Retinal pigment epithelial cell (primary cell): ENCODE measurements around the gene FHOD1.

Experiments used
- DNase-seq: peaks from one replicate; pipeline ENCODE4 v3.0.0-alpha.2; 2010; ENCODE audit warnings: low read depth
- H3K4me3 ChIP-seq: 2 replicates; pipeline ENCODE4 v1.5.1; 2011; ENCODE audit warnings: mild to moderate bottlenecking, low read length, control low read depth, moderate library complexity
- TF ChIP-seq, protein P1 (sequence below): conservative IDR thresholded peaks from 2 replicates; pipeline ENCODE4 v1.5.1; 2011; ENCODE audit warnings: low read depth, low read length, control low read depth, inconsistent platforms

The FHOD1 gene

GRCh38 chr16:67194260-67194659, 53.0 kb downstream of the FHOD1 start:
- no peak overlapping the region for H3K4me3 ChIP-seq
- DNase-seq: no peak
- TF ChIP-seq, protein P1, sequence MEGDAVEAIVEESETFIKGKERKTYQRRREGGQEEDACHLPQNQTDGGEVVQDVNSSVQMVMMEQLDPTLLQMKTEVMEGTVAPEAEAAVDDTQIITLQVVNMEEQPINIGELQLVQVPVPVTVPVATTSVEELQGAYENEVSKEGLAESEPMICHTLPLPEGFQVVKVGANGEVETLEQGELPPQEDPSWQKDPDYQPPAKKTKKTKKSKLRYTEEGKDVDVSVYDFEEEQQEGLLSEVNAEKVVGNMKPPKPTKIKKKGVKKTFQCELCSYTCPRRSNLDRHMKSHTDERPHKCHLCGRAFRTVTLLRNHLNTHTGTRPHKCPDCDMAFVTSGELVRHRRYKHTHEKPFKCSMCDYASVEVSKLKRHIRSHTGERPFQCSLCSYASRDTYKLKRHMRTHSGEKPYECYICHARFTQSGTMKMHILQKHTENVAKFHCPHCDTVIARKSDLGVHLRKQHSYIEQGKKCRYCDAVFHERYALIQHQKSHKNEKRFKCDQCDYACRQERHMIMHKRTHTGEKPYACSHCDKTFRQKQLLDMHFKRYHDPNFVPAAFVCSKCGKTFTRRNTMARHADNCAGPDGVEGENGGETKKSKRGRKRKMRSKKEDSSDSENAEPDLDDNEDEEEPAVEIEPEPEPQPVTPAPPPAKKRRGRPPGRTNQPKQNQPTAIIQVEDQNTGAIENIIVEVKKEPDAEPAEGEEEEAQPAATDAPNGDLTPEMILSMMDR: no peak

GRCh38 chr16:67193536-67193935, 53.7 kb downstream of the FHOD1 start:
- TF ChIP-seq, protein P1: no peak
- H3K4me3 ChIP-seq: peak overlapping the region; percentile 77
- no peak for DNase-seq

- TF ChIP-seq, protein P1: no peak
- H3K4me3 ChIP-seq: peak overlapping the region; percentile 77
- no peak for DNase-seq
Observed at GRCh38 chr16:67192781-67193361, 54.4 kb downstream of the FHOD1 start.

DNA sequence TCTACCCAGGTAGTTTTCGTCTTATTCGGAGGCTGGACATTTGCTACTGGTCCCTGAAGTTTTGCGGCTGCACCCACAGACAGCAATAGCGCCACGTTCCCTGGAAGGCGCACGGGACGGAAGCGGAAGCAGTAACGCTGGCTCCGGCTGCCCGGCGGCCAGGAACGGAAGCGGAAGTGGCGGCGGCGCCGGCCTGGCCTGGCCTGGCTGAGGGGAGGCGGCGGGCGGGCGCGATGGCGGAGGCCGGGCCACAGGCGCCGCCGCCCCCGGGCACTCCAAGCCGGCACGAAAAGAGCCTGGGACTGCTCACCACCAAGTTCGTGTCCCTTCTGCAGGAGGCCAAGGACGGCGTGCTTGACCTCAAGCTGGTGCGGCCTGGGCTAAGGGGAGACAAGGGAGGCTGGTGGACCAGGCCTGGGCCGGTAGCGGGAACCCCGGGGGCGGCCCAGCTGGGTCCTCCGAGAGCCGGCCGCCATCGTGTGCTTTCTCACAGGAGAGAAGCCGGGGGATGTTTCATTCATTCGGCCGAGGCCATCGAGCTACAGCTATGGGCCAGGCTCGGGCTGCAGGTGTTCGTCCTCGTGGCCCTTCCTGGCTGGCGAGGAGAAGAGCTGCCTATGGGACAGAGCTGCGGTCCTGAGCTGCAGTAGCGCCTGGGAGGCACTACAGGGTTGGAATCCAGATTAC, 55.1 kb downstream of the FHOD1 start, which contains the start of gene E2F4:
E2F4 (plus strand) TSS at position 161 of the 687 bp plus-strand sequence; CDS start at position 234, 73 bp downstream.
- DNase-seq: peak; percentile 70
- H3K4me3 ChIP-seq: peak within 1 kb of the TSS; percentile 77
- TF ChIP-seq, protein P1: no peak

GRCh38 chr16:67191411-67191994, 55.8 kb downstream of the FHOD1 start:
- H3K4me3 ChIP-seq: peak overlapping the region; percentile 29
- TF ChIP-seq, protein P1: no peak
- no peak for DNase-seq

- no peak for DNase-seq
- no peak overlapping the region for H3K4me3 ChIP-seq
Observed at GRCh38 chr16:67190448-67191399, 56.6 kb downstream of the FHOD1 start.

More at GRCh38 chr16:67190448-67191399, 56.6 kb downstream of the FHOD1 start:
- TF ChIP-seq, protein P1: no peak
